Measurements from ENCODE around the gene IKZF2. TPM values are rescaled to one million over a fixed set of nuclear protein-coding genes. Genes with fewer than 3 reads are reported as not detected.
A peak's percentile ranks its signal among the peaks of the same experiment; 100 is the strongest.

Gene IKZF2
- total and polyA plus RNA-seq, 8 donors: 0.65 to 8.6 (median 3.2) TPM

GRCh38 chr2:213175673-213176247 lies 24.3 kb upstream of the IKZF2 start:
- no peak for DNase-seq
- intact Hi-C loops (cut with DNase I): no loop called here
- Histone ChIP-seq H3K36me3 (no peaks in the 10 kb centered on the region), H3K9me3 (no peaks in the 10 kb centered on the region), H3K4me3 (no peak overlapping the region), H3K27me3 (no peaks in the 10 kb centered on the region), H3K27ac (no peak overlapping the region), H3K4me1 (no peaks in the 10 kb centered on the region)
- FAIRE-seq: no peak
- TF ChIP-seq, protein P1, sequence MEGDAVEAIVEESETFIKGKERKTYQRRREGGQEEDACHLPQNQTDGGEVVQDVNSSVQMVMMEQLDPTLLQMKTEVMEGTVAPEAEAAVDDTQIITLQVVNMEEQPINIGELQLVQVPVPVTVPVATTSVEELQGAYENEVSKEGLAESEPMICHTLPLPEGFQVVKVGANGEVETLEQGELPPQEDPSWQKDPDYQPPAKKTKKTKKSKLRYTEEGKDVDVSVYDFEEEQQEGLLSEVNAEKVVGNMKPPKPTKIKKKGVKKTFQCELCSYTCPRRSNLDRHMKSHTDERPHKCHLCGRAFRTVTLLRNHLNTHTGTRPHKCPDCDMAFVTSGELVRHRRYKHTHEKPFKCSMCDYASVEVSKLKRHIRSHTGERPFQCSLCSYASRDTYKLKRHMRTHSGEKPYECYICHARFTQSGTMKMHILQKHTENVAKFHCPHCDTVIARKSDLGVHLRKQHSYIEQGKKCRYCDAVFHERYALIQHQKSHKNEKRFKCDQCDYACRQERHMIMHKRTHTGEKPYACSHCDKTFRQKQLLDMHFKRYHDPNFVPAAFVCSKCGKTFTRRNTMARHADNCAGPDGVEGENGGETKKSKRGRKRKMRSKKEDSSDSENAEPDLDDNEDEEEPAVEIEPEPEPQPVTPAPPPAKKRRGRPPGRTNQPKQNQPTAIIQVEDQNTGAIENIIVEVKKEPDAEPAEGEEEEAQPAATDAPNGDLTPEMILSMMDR (IDR thresholded peaks at IDR 0.05): no peak
- 59 to 66% methylated on average over 1 of the region's 1 CpG for WGBS, 2 donors
- no peak for ATAC-seq

DNA sequence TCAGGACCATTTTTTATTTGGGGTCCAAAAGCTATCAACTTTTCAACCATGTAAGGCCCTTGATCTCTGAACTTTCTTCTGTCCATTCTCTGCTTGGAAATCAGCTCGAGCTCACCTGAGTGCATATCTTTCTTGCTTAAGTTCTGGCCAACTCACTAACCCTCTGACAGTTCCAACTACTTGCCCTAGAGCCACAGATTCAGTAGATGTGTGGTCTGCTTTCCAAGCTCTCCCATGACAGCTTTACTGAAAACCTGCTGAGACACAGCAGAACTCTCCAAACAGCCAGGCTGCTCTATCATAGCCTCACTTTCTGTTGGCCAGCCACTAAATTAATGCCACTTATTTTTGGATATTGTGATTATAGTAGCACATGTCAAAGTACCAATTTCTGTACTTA lies 21.2 kb upstream of the IKZF2 start:
- ATAC-seq (no peak), DNase-seq (no peak), FAIRE-seq (no peak)
- no peak overlapping the region for H3K4me3 ChIP-seq
- TF ChIP-seq, protein P1 (IDR thresholded peaks at IDR 0.05): no peak
- H3K9me3 ChIP-seq: no peaks in the 10 kb centered on the region
- H3K27me3 ChIP-seq: no peaks in the 10 kb centered on the region
- H3K4me1 ChIP-seq: no peaks in the 10 kb centered on the region
- no peak overlapping the region for H3K27ac ChIP-seq
- no peaks in the 10 kb centered on the region for H3K36me3 ChIP-seq
- intact Hi-C loops (cut with DNase I): no loop called here
- WGBS, 2 donors: 40 to 49% methylated on average over 1 of the region's 1 CpG

GRCh38 chr2:213171147-213171546 lies 19.7 kb upstream of the IKZF2 start:
- intact Hi-C loops (cut with DNase I): no loop called here
- no peaks in the 10 kb centered on the region for H3K4me1 ChIP-seq
- WGBS, 2 donors: 85 to 89% methylated on average over 4 of the region's 4 CpGs

GRCh38 chr2:213167271-213167930 lies 16.0 kb upstream of the IKZF2 start:
- intact Hi-C loops (cut with DNase I): no loop called here
- Histone ChIP-seq H3K4me3 (no peak overlapping the region), H3K36me3 (no peaks in the 10 kb centered on the region), H3K9me3 (no peaks in the 10 kb centered on the region), H3K27ac (no peak overlapping the region), H3K4me1 (no peaks in the 10 kb centered on the region), H3K27me3 (no peaks in the 10 kb centered on the region)
- 82 to 90% methylated on average over 2 of the region's 2 CpGs for WGBS, 2 donors
- DNase-seq (no peak), FAIRE-seq (no peak), ATAC-seq (no peak)
- TF ChIP-seq, protein P1 (IDR thresholded peaks at IDR 0.05): no peak

More at GRCh38 chr2:213171147-213171546, 19.7 kb upstream of the IKZF2 start:
- Histone ChIP-seq H3K27ac (no peak overlapping the region), H3K4me3 (no peak overlapping the region), H3K9me3 (no peaks in the 10 kb centered on the region), H3K27me3 (no peaks in the 10 kb centered on the region), H3K36me3 (no peaks in the 10 kb centered on the region)
- ATAC-seq (no peak), DNase-seq (no peak), FAIRE-seq (no peak)
- TF ChIP-seq, protein P1 (IDR thresholded peaks at IDR 0.05): no peak

DNA sequence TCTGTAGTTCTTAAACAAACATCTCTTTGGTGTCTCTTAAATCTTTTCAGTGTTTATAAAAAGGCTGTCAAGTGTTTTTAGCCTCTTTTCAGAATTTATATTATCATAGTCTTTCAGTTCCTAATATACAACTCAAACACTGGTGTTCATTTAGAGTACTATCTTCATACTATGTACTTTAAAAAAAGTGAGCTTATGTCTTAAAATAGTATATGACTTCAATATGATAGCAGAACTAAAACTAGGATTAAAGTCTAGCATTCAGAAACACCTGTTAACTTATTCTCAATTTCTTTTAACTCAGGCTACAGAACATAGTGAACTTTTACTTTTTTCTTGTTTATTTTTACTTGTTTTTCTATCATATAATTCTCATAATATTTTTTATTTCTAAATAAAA lies 14.7 kb upstream of the IKZF2 start:
- Histone ChIP-seq H3K36me3 (no peaks in the 10 kb centered on the region), H3K27me3 (no peaks in the 10 kb centered on the region), H3K4me1 (no peaks in the 10 kb centered on the region), H3K27ac (no peak overlapping the region), H3K9me3 (no peaks in the 10 kb centered on the region), H3K4me3 (no peak overlapping the region)
- peak; percentile 59 for FAIRE-seq
- no peak for ATAC-seq
- TF ChIP-seq, protein P1 (IDR thresholded peaks at IDR 0.05): no peak
- DNase-seq: no peak
- intact Hi-C loops (cut with DNase I): no loop called here
